Measurements from ENCODE around the gene RIN3. TPM values are rescaled to one million over a fixed set of nuclear protein-coding genes. Genes with fewer than 3 reads are reported as not detected.

RIN3 gene
- total and polyA plus RNA-seq, 2 of the 4 experiments (the other 2 are of a cell fraction), result 2.5 to 11.1 TPM

DNA sequence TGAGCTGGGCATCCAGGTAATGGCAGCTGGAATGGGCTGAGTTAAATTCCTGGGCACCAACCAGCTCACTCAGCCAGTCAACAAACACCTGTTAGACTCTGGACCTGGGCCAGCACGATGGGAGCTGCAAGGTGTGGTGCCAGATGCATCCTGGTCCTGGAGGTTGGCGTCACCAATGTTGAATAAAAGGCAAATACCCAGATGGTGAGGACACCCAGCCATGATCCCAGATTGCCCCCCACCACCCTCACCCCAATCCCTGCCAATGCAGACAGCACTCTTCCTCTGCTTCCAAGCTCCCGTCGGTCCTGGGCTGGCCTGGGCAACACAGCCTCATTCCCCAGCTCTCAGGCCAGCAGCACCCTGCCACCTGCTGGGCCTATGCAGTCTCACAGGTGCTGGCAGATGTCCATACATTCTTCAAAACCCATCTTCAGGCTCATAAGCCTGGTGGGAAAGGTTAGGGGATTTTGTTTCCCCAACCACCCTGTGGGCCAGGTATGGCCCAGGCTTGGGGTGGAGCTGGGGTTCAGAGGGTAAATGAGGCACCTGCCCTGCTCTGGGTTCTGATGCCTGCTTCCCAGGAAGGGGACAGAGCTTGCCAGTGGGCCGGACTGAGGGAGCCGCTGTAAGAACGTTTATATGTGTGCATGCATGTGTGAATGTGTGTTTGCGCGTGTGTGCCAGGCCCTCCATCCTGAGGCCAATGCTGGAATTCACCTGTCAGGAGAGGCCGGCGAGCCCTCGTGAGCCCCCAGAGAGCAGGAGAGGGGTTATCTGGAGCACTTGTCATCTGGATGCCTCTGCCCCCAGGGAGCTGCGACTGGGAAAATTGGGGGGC, 176.8 kb downstream of the RIN3 start:
- in situ Hi-C loops (cut with MboI; ENCODE audit: low sequenced_read_pairs), result no loop called here
- ATAC-seq (ENCODE audit: low read depth) (no peak), DNase-seq (peak; percentile 59)
- H3K4me2 ChIP-seq (ENCODE audit: low read depth, low read length), result no peak overlapping the region
- H3K9ac ChIP-seq (ENCODE audit: low read depth, low read length), result no peak overlapping the region
- H2BK5ac ChIP-seq (ENCODE audit: low read depth, low read length, poor library complexity, severe bottlenecking), result no peak overlapping the region
- H3K9me3 ChIP-seq (ENCODE audit: control insufficient read depth, insufficient read depth, low read length), result no peaks in the 10 kb centered on the region
- H4K91ac ChIP-seq (ENCODE audit: insufficient read depth, low read depth, low read length), result no peak overlapping the region
- H2BK20ac ChIP-seq (ENCODE audit: low read depth, low read length), result no peak overlapping the region
- H3K56ac ChIP-seq (ENCODE audit: extremely low read depth, insufficient read depth, low read length), result no peak overlapping the region
- no TSS peak for BruUV-seq (replicated peaks)
- no peak overlapping the region for H4K8ac ChIP-seq (ENCODE audit: low read depth in 2 of 2, low read length in 2 of 2)
- H4K5ac ChIP-seq (ENCODE audit: low read depth, low read length), result no peak overlapping the region
- H3K23ac ChIP-seq (ENCODE audit: low read depth, low read length), result no peak overlapping the region
- POLR2A ChIA-PET (ENCODE audit: unreplicated experiment), result no interaction called here
- H4K20me1 ChIP-seq (ENCODE audit: insufficient read depth, low read length), result no peaks in the 10 kb centered on the region
- CTCF ChIA-PET, result interaction anchor here (1.0 kb wide), 1 partner anchor 9 kb away, joined by 3 read pairs; no protein-coding TSS in a partner anchor
- peaks cover 20% of the 10 kb centered on the region for H3K36me3 ChIP-seq (ENCODE audit: control insufficient read depth, insufficient read depth, low read length)
- no peak overlapping the region for H3K18ac ChIP-seq (ENCODE audit: low read depth, low read length)
- intact Hi-C loops (cut with micrococcal nuclease), result no loop called here
- no peak overlapping the region for H3K14ac ChIP-seq (replicated peaks; ENCODE audit: low read depth, low read length)
- no peaks in the 10 kb centered on the region for H3K79me1 ChIP-seq (ENCODE audit: low read depth in 1 of 2, low read length in 2 of 2)
- H2AK5ac ChIP-seq (ENCODE audit: low read depth, low read length), result no peak overlapping the region
- no peak overlapping the region for H3K4ac ChIP-seq (ENCODE audit: low read depth, low read length)
- 90% methylated on average over 2 of the region's 13 CpGs; no CpG with 5 or more reads in 1 of the 2 experiments for WGBS, 2 experiments (ENCODE audit: extremely low coverage in 2 of 2, insufficient read length in 1 of 2)
- peaks cover 7% of the 10 kb centered on the region; the same call in 1 of the 2 replicates for H3K4me1 ChIP-seq (ENCODE audit: control insufficient read depth, insufficient read depth, low read length)
- dilution Hi-C loops (cut with HindIII; ENCODE audit: low sequenced_read_pairs, unreplicated experiment), result no loop called here
- H2AK9ac ChIP-seq (replicated peaks; ENCODE audit: low read depth, low read length, poor library complexity), result no peak overlapping the region
- H2AFZ ChIP-seq (replicated peaks; ENCODE audit: low read length, poor library complexity), result no peak overlapping the region
- no peak overlapping the region for H2BK15ac ChIP-seq (ENCODE audit: low read depth, low read length)
- H3K4me3 ChIP-seq (ENCODE audit: insufficient read depth, low read depth, low read length), result no peak overlapping the region
- no peaks in the 10 kb centered on the region for H3K9me1 ChIP-seq (ENCODE audit: insufficient read depth, low read length)
- H2BK120ac ChIP-seq (ENCODE audit: low read depth, low read length), result no peak overlapping the region
- H3K27me3 ChIP-seq (ENCODE audit: control insufficient read depth, insufficient read depth, low read length), result no peaks in the 10 kb centered on the region; the same call in 1 of the 2 replicates
- H3K27ac ChIP-seq (ENCODE audit: insufficient read depth, low read length), result no peak overlapping the region
- TF ChIP-seq, protein P1, sequence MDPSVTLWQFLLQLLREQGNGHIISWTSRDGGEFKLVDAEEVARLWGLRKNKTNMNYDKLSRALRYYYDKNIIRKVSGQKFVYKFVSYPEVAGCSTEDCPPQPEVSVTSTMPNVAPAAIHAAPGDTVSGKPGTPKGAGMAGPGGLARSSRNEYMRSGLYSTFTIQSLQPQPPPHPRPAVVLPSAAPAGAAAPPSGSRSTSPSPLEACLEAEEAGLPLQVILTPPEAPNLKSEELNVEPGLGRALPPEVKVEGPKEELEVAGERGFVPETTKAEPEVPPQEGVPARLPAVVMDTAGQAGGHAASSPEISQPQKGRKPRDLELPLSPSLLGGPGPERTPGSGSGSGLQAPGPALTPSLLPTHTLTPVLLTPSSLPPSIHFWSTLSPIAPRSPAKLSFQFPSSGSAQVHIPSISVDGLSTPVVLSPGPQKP (IDR thresholded peaks at IDR 0.05; ENCODE audit: borderline replicate concordance, low read depth, low read length), result no peak
- TF ChIP-seq MXI1 (IDR thresholded peaks at IDR 0.05; ENCODE audit: borderline replicate concordance, low read depth, low read length) (no peak), MAFK (IDR thresholded peaks at IDR 0.05; ENCODE audit: low read depth, low read length) (no peak), RAD21 (IDR thresholded peaks at IDR 0.05; ENCODE audit: low read length) (peak; percentile 50), MAZ (IDR thresholded peaks at IDR 0.05; ENCODE audit: borderline replicate concordance, low read depth, low read length) (no peak), NFE2L2 (IDR thresholded peaks at IDR 0.05; ENCODE audit: low read depth, low read length) (no peak), BHLHE40 (IDR thresholded peaks at IDR 0.05; ENCODE audit: low read depth, low read length) (no peak), RCOR1 (IDR thresholded peaks at IDR 0.05; ENCODE audit: insufficient replicate concordance, low read length) (no peak), POLR2A (IDR thresholded peaks at IDR 0.05; ENCODE audit: low read depth, low read length) (no peak), RFX5 (IDR thresholded peaks at IDR 0.05; ENCODE audit: low read depth, low read length) (no peak), FOS (IDR thresholded peaks at IDR 0.05; ENCODE audit: low read depth, low read length) (no peak), SMC3 (IDR thresholded peaks at IDR 0.05; ENCODE audit: low read depth, low read length) (peak; percentile 36; the same call in 1 of the 2 replicates), CEBPB (IDR thresholded peaks at IDR 0.05; ENCODE audit: low read depth, low read length) (no peak), CHD1 (IDR thresholded peaks at IDR 0.05; ENCODE audit: low read depth, low read length) (no peak)
- TF ChIP-seq, protein P2, sequence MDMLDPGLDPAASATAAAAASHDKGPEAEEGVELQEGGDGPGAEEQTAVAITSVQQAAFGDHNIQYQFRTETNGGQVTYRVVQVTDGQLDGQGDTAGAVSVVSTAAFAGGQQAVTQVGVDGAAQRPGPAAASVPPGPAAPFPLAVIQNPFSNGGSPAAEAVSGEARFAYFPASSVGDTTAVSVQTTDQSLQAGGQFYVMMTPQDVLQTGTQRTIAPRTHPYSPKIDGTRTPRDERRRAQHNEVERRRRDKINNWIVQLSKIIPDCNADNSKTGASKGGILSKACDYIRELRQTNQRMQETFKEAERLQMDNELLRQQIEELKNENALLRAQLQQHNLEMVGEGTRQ (IDR thresholded peaks at IDR 0.05; ENCODE audit: low read depth, low read length), result no peak
